PC-3 (cell line): ENCODE measurements around the gene SLC18A2. TPM values are rescaled to one million over a fixed set of nuclear protein-coding genes. Genes with fewer than 3 reads are reported as not detected.

Experiments
- ATAC-seq: fragments of 200-7000 bp; cut with Tn5 transposase; 2 replicates; pipeline ENCODE4 v1.9.1; 2020; ENCODE audit warnings: mild to moderate bottlenecking, moderate library complexity
- BruUV-seq: library from RNA; stranded (reverse); fragments of 400-500 nt; replicated peaks from 2 replicates; lab custom pipeline; 2021; lab: Mats Ljungman, UMichigan
- CTCF ChIA-PET: fragments of 300-600 bp; sonication (Branson Sonifier 250); formaldehyde crosslinking; loops from one replicate; lab custom pipeline; 2022; ENCODE audit warnings: antibody characterized with exemption; lab: Charles Lee
- POLR2A ChIA-PET: fragments of 300-600 bp; sonication (Branson Sonifier 250); formaldehyde crosslinking; loops from one replicate; lab custom pipeline; 2022; ENCODE audit warnings: antibody characterized with exemption; ENCODE audit not compliant: unreplicated experiment; lab: Charles Lee
- DNase-seq: peaks from one replicate; pipeline ENCODE4 v3.0.0-alpha.2; 2015
- H2AFZ ChIP-seq: fragments of 300-600 bp; sonication (generic); 2 replicates; pipeline ENCODE4 v1.6.0; 2016; ENCODE audit warnings: antibody characterized with exemption, low read length
- H3F3A ChIP-seq: fragments of 300-600 bp; sonication (generic); one replicate; pipeline ENCODE4 v1.6.0; 2017; ENCODE audit warnings: antibody characterized with exemption, low read length, control low read depth, mild to moderate bottlenecking; ENCODE audit not compliant: unreplicated experiment
- H3K27ac ChIP-seq: fragments of 300-600 bp; sonication (generic); 2 replicates; pipeline ENCODE4 v1.5.1; 2016; ENCODE audit warnings: mild to moderate bottlenecking, low read length
- H3K27me3 ChIP-seq: fragments of 300-600 bp; sonication (generic); 2 replicates; pipeline ENCODE4 v1.6.1; 2016; ENCODE audit warnings: low read length, mixed read lengths
- H3K36me3 ChIP-seq: fragments of 300-600 bp; sonication (generic); 2 replicates; pipeline ENCODE4 v1.6.1; 2016; ENCODE audit warnings: low read depth, mixed run types, low read length, mixed read lengths
- H3K4me1 ChIP-seq: fragments of 300-600 bp; sonication (generic); 2 replicates; pipeline ENCODE4 v1.5.1; 2016; ENCODE audit warnings: low read length; ENCODE audit not compliant: insufficient read depth
- H3K4me2 ChIP-seq: fragments of 300-600 bp; sonication (generic); 2 replicates; pipeline ENCODE4 v1.6.0; 2016; ENCODE audit warnings: low read length
- H3K4me3 ChIP-seq: fragments of 300-600 bp; sonication (generic); 2 replicates; pipeline ENCODE4 v1.5.1; 2016; ENCODE audit warnings: mild to moderate bottlenecking, low read length, mixed read lengths
- H3K79me2 ChIP-seq: fragments of 300-600 bp; sonication (generic); 2 replicates; pipeline ENCODE4 v1.6.1; 2017; ENCODE audit warnings: low read length, mixed read lengths
- H3K9ac ChIP-seq: fragments of 300-600 bp; sonication (generic); 2 replicates; pipeline ENCODE4 v1.6.0; 2016; ENCODE audit warnings: mild to moderate bottlenecking, low read length
- H3K9me2 ChIP-seq: fragments of 300-600 bp; sonication (generic); replicated peaks from 2 replicates; pipeline ENCODE4 v1.6.1; 2016; ENCODE audit warnings: mixed run types, low read length, mixed read lengths
- H3K9me3 ChIP-seq: fragments of 300-600 bp; sonication (generic); 2 replicates; pipeline ENCODE4 v1.6.1; 2016; ENCODE audit warnings: low read length, mixed read lengths
- H4K20me1 ChIP-seq: fragments of 300-600 bp; sonication (generic); 2 replicates; pipeline ENCODE4 v1.6.1; 2016; ENCODE audit warnings: low read length, mixed read lengths
- CTCF ChIP-seq: fragments of 300-600 bp; sonication (generic); conservative IDR thresholded peaks from 2 replicates; pipeline ENCODE4 v1.5.1; 2017; ENCODE audit warnings: antibody characterized with exemption, low read depth, mild to moderate bottlenecking, low read length
- EZH2 ChIP-seq: fragments of 300-600 bp; sonication (generic); IDR thresholded peaks from one replicate; pipeline ENCODE4 v1.6.1; 2017; ENCODE audit warnings: antibody characterized with exemption, mild to moderate bottlenecking, low read length; ENCODE audit not compliant: unreplicated experiment
- EZH2phosphoT487 ChIP-seq: fragments of 300-600 bp; sonication (generic); IDR thresholded peaks from 2 replicates; pipeline ENCODE4 v1.6.1; 2018; ENCODE audit warnings: mild to moderate bottlenecking, antibody characterized with exemption, low read length, borderline replicate concordance
- intact Hi-C: fragments of 100-400 bp; cut with micrococcal nuclease; formaldehyde crosslinking; loops from 2 replicates; pipeline ENCODE4 v1.9.0; 2023
- total RNA-seq: library from RNA; depleted of rRNA; stranded (reverse); fragments of >200 nt; gene quantifications from 2 replicates; pipeline ENCODE4 v1.2.3, GENCODE V29; 2014

The SLC18A2 gene
- total RNA-seq, 1 experiment from 2014 or later: not detected

GRCh38 chr10:117198088-117198487 lies 42.8 kb upstream of the SLC18A2 start:
- Histone ChIP-seq H3K9me2 (no peaks in the 10 kb centered on the region), H3K9ac (no peak overlapping the region), H3K9me3 (no peaks in the 10 kb centered on the region), H3K4me3 (no peak overlapping the region), H3K36me3 (no peaks in the 10 kb centered on the region), H3K27ac (no peak overlapping the region), H2AFZ (no peak overlapping the region), H3F3A (no peaks in the 10 kb centered on the region), H3K4me2 (no peak overlapping the region), H3K27me3 (0 out of 2 replicates have a peak, but pooled peaks cover 12% of the 10 kb centered on the region), H3K79me2 (no peaks in the 10 kb centered on the region), H4K20me1 (no peaks in the 10 kb centered on the region), H3K4me1 (no peaks in the 10 kb centered on the region)
- no peak for ATAC-seq
- ChIA-PET CTCF (no interaction called here), POLR2A (no interaction called here)
- intact Hi-C loops: no loop called here
- no peak for DNase-seq
- no TSS peak for BruUV-seq
- no peak for TF ChIP-seq EZH2phosphoT487
- no peak for TF ChIP-seq EZH2
- TF ChIP-seq CTCF: no peak

- Histone ChIP-seq H3K9ac (no peak overlapping the region), H3K4me3 (no peak overlapping the region), H3K4me2 (no peak overlapping the region), H3K36me3 (no peaks in the 10 kb centered on the region), H3K4me1 (no peaks in the 10 kb centered on the region), H3K27ac (no peak overlapping the region), H3K27me3 (no peaks in the 10 kb centered on the region), H4K20me1 (no peaks in the 10 kb centered on the region), H3K9me3 (no peaks in the 10 kb centered on the region), H2AFZ (no peak overlapping the region), H3K9me2 (no peaks in the 10 kb centered on the region), H3K79me2 (no peaks in the 10 kb centered on the region), H3F3A (no peaks in the 10 kb centered on the region)
- intact Hi-C loops: no loop called here
- DNase-seq: no peak
- no peak for ATAC-seq
- POLR2A ChIA-PET: interaction anchor here (0.6 kb wide), 1 partner anchor 89 kb away, joined by 3 read pairs; no protein-coding TSS in a partner anchor
- BruUV-seq: no TSS peak
- CTCF ChIA-PET: no interaction called here
- TF ChIP-seq EZH2phosphoT487 (no peak), EZH2 (no peak), CTCF (no peak)
Measured at GRCh38 chr10:117201826-117202225, 39.1 kb upstream of the SLC18A2 start.

GRCh38 chr10:117204316-117204715 lies 36.6 kb upstream of the SLC18A2 start:
- Histone ChIP-seq H3K36me3 (no peaks in the 10 kb centered on the region), H3K27ac (no peak overlapping the region), H2AFZ (no peak overlapping the region), H3K9me3 (no peaks in the 10 kb centered on the region), H3K9ac (no peak overlapping the region), H3K27me3 (no peaks in the 10 kb centered on the region), H3F3A (no peaks in the 10 kb centered on the region), H3K4me3 (no peak overlapping the region), H3K79me2 (no peaks in the 10 kb centered on the region), H4K20me1 (no peaks in the 10 kb centered on the region), H3K4me1 (no peaks in the 10 kb centered on the region), H3K9me2 (no peaks in the 10 kb centered on the region), H3K4me2 (no peak overlapping the region)
- POLR2A ChIA-PET: no interaction called here
- TF ChIP-seq CTCF (no peak), EZH2phosphoT487 (no peak), EZH2 (no peak)
- CTCF ChIA-PET: no interaction called here
- ATAC-seq (no peak), DNase-seq (no peak)
- intact Hi-C loops: no loop called here
- BruUV-seq: no TSS peak
